K562 (cell line): Measurements from ENCODE around the gene ZBED2. TPM values are rescaled to one million over a fixed set of nuclear protein-coding genes. Genes with fewer than 3 reads are reported as not detected.

ENCODE experiments used
- ATAC-seq: fragments of 200-7000 bp; cut with Tn5 transposase; 3 replicates; pipeline ENCODE4 v1.9.1; 2020; ENCODE audit warnings: moderate library complexity
- BruUV-seq: library from RNA; stranded (reverse); fragments of 400-500 nt; replicated peaks from 2 replicates; lab custom pipeline; 2021; lab: Mats Ljungman, UMichigan
- CTCF ChIA-PET: fragments of 300-600 bp; formaldehyde crosslinking; extraction: SDS; loops from one replicate; lab custom pipeline; 2021; ENCODE audit warnings: low intra/inter-chr PET ratio; lab: Yijun Ruan, JAX
- POLR2A ChIA-PET: fragments of 300-600, 350-650 bp; sonication (Branson Sonifier 250); formaldehyde crosslinking; extraction: SDS; loops from one replicate; lab custom pipeline; 2021; ENCODE audit warnings: antibody characterized with exemption, inconsistent platforms; lab: Yijun Ruan, JAX
- DNase-seq, 4 experiments: peaks; one replicate each; pipeline versions ENCODE4 v3.0.0 to v3.0.0-alpha.2; 2011 to 2018; ENCODE audit warnings: low spot score in 3 of 4, mixed read lengths in 3 of 4; ENCODE audit errors: extremely low read depth in 1 of 4
- FAIRE-seq: peaks from 2 replicates; lab custom pipeline; 2011; peaks lifted over from hg19 to GRCh38; lab: Jason Lieb, UNC
- H2AFZ ChIP-seq: 2 replicates; pipeline ENCODE4 v1.6.0; 2011; ENCODE audit warnings: low read depth, low read length, control low read depth, inconsistent platforms
- H3K27ac ChIP-seq: fragments of 200-600 bp; 3 replicates; pipeline ENCODE4 v1.8.0; 2011; ENCODE audit warnings: low read depth, mild to moderate bottlenecking, control low read depth, inconsistent platforms, low read length, moderate library complexity, mixed read lengths; ENCODE audit errors: extremely low read depth
- H3K27me3 ChIP-seq, 2 experiments: fragments of 300-600 bp in 1 of 2; 2 replicates in 1 of 2; 3 replicates in 1 of 2; pipeline versions ENCODE4 v1.6.0 to v1.8.0; 2011; ENCODE audit warnings: inconsistent platforms in 2 of 2, low read length in 2 of 2, mild to moderate bottlenecking in 1 of 2, mixed read lengths in 1 of 2, moderate library complexity in 1 of 2; ENCODE audit not compliant: control insufficient read depth in 2 of 2, insufficient read depth in 2 of 2
- H3K36me3 ChIP-seq: fragments of 300-600 bp; 3 replicates; pipeline ENCODE4 v1.8.0; 2011; ENCODE audit warnings: mild to moderate bottlenecking, low read length, inconsistent platforms; ENCODE audit not compliant: control insufficient read depth, insufficient read depth
- H3K4me1 ChIP-seq, 2 experiments: fragments of 200-600 bp in 1 of 2; replicated peaks in 1 of 2; 2 replicates in 1 of 2; 3 replicates in 1 of 2; pipeline versions ENCODE4 v1.5.1 to v1.8.0; 2011; ENCODE audit warnings: inconsistent platforms in 2 of 2, low read length in 2 of 2, mild to moderate bottlenecking in 1 of 2, mixed read lengths in 1 of 2, moderate library complexity in 1 of 2; ENCODE audit not compliant: control insufficient read depth in 2 of 2, insufficient read depth in 2 of 2
- H3K4me2 ChIP-seq: 2 replicates; pipeline ENCODE4 v1.6.1; 2011; ENCODE audit warnings: low read length, control low read depth, inconsistent platforms, mixed read lengths; ENCODE audit not compliant: insufficient read depth
- H3K4me3 ChIP-seq: fragments of 200-600 bp; sonication (generic), shearing (Covaris generic); 2 replicates; pipeline ENCODE4 v1.5.1; 2016; ENCODE audit warnings: control low read depth, inconsistent platforms
- H3K79me2 ChIP-seq: fragments of 200-600 bp; 3 replicates; pipeline ENCODE4 v1.8.0; 2011; ENCODE audit warnings: low read length, inconsistent platforms; ENCODE audit not compliant: control insufficient read depth, insufficient read depth
- H3K9ac ChIP-seq, 2 experiments: 2 replicates each; pipeline versions ENCODE4 v1.6.0 to v1.6.1; 2011; ENCODE audit warnings: low read depth in 2 of 2, low read length in 2 of 2, control low read depth in 1 of 2, inconsistent platforms in 1 of 2, mild to moderate bottlenecking in 1 of 2, mixed read lengths in 1 of 2; ENCODE audit not compliant: insufficient read depth in 1 of 2
- H3K9me1 ChIP-seq: one replicate; pipeline ENCODE4 v1.6.0; 2011; ENCODE audit warnings: inconsistent platforms, mild to moderate bottlenecking, low read length, moderate library complexity; ENCODE audit not compliant: control insufficient read depth, insufficient read depth
- H3K9me3 ChIP-seq: replicated peaks from 2 replicates; pipeline ENCODE4 v1.5.1; 2011; ENCODE audit warnings: low read depth, low read length, inconsistent platforms; ENCODE audit not compliant: control insufficient read depth, insufficient read depth
- H4K20me1 ChIP-seq: replicated peaks from 2 replicates; pipeline ENCODE4 v1.6.1; 2011; ENCODE audit warnings: low read length, inconsistent platforms, mixed read lengths; ENCODE audit not compliant: control insufficient read depth, insufficient read depth
- E2F3 ChIP-seq: fragments of 250-450 bp; sonication (Bioruptor Pico); IDR thresholded peaks from 2 replicates; pipeline ENCODE4 v1.4.0; 2020; ENCODE audit warnings: mild to moderate bottlenecking
- EP300 ChIP-seq: IDR thresholded peaks from 2 replicates; pipeline ENCODE4 v1.6.1; 2012; ENCODE audit warnings: low read length, improper control_type of control experiment
- GTF3C2 ChIP-seq: IDR thresholded peaks from 3 replicates; pipeline ENCODE4 v1.6.1; 2011; ENCODE audit warnings: borderline replicate concordance, mild to moderate bottlenecking, moderate library complexity; ENCODE audit not compliant: insufficient read length; ENCODE audit errors: extremely low read depth
- HNRNPLL ChIP-seq: fragments of 200-400 bp; formaldehyde crosslinking; IDR thresholded peaks from 2 replicates; pipeline ENCODE4 v1.6.1; 2017; ENCODE audit warnings: low read length, low read depth, mild to moderate bottlenecking; ENCODE audit not compliant: poor library complexity, severe bottlenecking
- MYC ChIP-seq, 2 experiments: fragments of 250-450 bp in 1 of 2; sonication (Bioruptor Pico) in 1 of 2; IDR thresholded peaks; 2 replicates each; pipeline versions ENCODE4 v1.5.1 to v1.6.1; 2012 to 2021; ENCODE audit warnings: low read depth in 2 of 2, borderline replicate concordance in 1 of 2, improper control_type of control experiment in 1 of 2, low read length in 1 of 2, mild to moderate bottlenecking in 1 of 2, moderate library complexity in 1 of 2
- PHF21A ChIP-seq: fragments of 450-650 bp; IDR thresholded peaks from 2 replicates; pipeline ENCODE4 v1.6.1; 2017; ENCODE audit warnings: low read depth, borderline replicate concordance
- SREBF2 ChIP-seq: sonication (generic); formaldehyde crosslinking; IDR thresholded peaks from 2 replicates; pipeline ENCODE4 v1.4.0; 2020; ENCODE audit warnings: mild to moderate bottlenecking, missing genetic modification reagents
- THRA ChIP-seq: fragments of 450-650 bp; IDR thresholded peaks from 2 replicates; pipeline ENCODE4 v1.6.1; 2017; ENCODE audit warnings: mild to moderate bottlenecking, moderate library complexity
- ZNF586 ChIP-seq: fragments of 450-650 bp; formaldehyde crosslinking; conservative IDR thresholded peaks from 2 replicates; pipeline ENCODE4 v1.4.0; 2020; ENCODE audit warnings: mild to moderate bottlenecking, moderate library complexity
- WGBS: fragments of 100-300 bp; shearing (Covaris generic); methylation state at CpG from one replicate; pipeline ENCODE4 v1.1.6; 2016; ENCODE audit warnings: low coverage, mixed read lengths; ENCODE audit not compliant: insufficient coverage; ENCODE audit errors: missing lambda C conversion rate; 5-methylcytosine and 5-hydroxymethylcytosine counted together
- in situ Hi-C: fragments of 300-500 bp; cut with MboI; formaldehyde crosslinking; loops from 4 replicates; pipeline ENCODE4 v1.15.0; 2018; ENCODE audit warnings: inconsistent platforms, mixed read lengths
- intact Hi-C: fragments of 100-400 bp; cut with micrococcal nuclease; formaldehyde crosslinking; loops from 2 replicates; pipeline ENCODE4 v1.14.2; 2022
- polyA plus RNA-seq, 8 experiments: library from polyadenylated mRNA; depleted of rRNA in 4 of 8; stranded (reverse) in 5 of 8; unstranded in 3 of 8; fragments of >200 nt; fragmentation: Nextera tagmentation in 2 of 8; fragmentation: Illumina TruSeq in 1 of 8; extraction: Ambion mirVana in 2 of 8; extraction: Trizol in 1 of 8; gene quantifications; 2 replicates each; pipeline versions ENCODE4 v1.2.1 to v1.2.3, GENCODE V29; 2011 to 2014; ENCODE audit warnings: inconsistent platforms in 1 of 8, missing spikeins in 1 of 8
- total RNA-seq, 7 experiments: library from RNA; depleted of rRNA in 6 of 7; stranded (reverse); fragments of >200 nt in 6 of 7; fragmentation: Illumina TruSeq in 2 of 7; extraction: Trizol in 2 of 7; gene quantifications; 2 replicates each; pipeline versions ENCODE4 v1.2.1 to v1.2.3, GENCODE V29; 2011 to 2021; ENCODE audit warnings: low replicate concordance in 1 of 7
- TF ChIP-seq, protein P1 (sequence below): IDR thresholded peaks from 2 replicates; pipeline ENCODE4 v1.6.1; 2016; ENCODE audit warnings: missing genetic modification characterization, missing compliant biosample characterization
- TF ChIP-seq, protein P2 (sequence below): fragments of 250-450 bp; sonication (Bioruptor Pico); IDR thresholded peaks from 2 replicates; pipeline ENCODE4 v1.5.0; 2021; ENCODE audit warnings: mild to moderate bottlenecking, borderline replicate concordance

Gene ZBED2
- total and polyA plus RNA-seq, 9 of the 15 experiments (the other 6 are each of a cell fraction or from before 2014, with no cell fraction given) = 0.11 TPM; not detected in 8

- ATAC-seq = no peak
- CTCF ChIA-PET = no interaction called here
Observed at GRCh38 chr3:111592936-111593335, 2.2 kb downstream of the ZBED2 start.

More at GRCh38 chr3:111592936-111593335, 2.2 kb downstream of the ZBED2 start:
- intact Hi-C loops (no loop called here), in situ Hi-C loops (no loop called here)
- no peak overlapping the region for H3K27ac ChIP-seq
- DNase-seq (no peak), FAIRE-seq (no peak)
- 8% methylated on average over 5 of the region's 5 CpGs for WGBS
- POLR2A ChIA-PET = interaction anchor here (0.7 kb wide), 1 partner anchor 10 kb away, joined by 3 read pairs; no protein-coding TSS in a partner anchor
- BruUV-seq = no TSS peak
- H3K9ac ChIP-seq = no peak overlapping the region
- no peaks in the 10 kb centered on the region for H3K36me3 ChIP-seq
- no peak overlapping the region for H3K4me2 ChIP-seq
- no peak overlapping the region for H2AFZ ChIP-seq
- no peaks in the 10 kb centered on the region for H4K20me1 ChIP-seq
- H3K9me3 ChIP-seq = no peaks in the 10 kb centered on the region
- no peaks in the 10 kb centered on the region for H3K79me2 ChIP-seq
- no peaks in the 10 kb centered on the region for H3K27me3 ChIP-seq
- H3K4me1 ChIP-seq = no peaks in the 10 kb centered on the region
- TF ChIP-seq HNRNPLL (no peak), EP300 (no peak), ZNF586 (CRISPR knock-in tag) (no peak), SREBF2 (no peak), THRA (no peak), GTF3C2 (no peak), E2F3 (no peak), MYC (IDR thresholded peaks at IDR 0.05; ENCODE audit: low read depth, low read length) (no peak), MYC (CRISPR knock-in tag; IDR thresholded peaks at IDR 0.05; ENCODE audit: borderline replicate concordance, low read depth) (no peak), PHF21A (no peak)
- TF ChIP-seq, protein P1, sequence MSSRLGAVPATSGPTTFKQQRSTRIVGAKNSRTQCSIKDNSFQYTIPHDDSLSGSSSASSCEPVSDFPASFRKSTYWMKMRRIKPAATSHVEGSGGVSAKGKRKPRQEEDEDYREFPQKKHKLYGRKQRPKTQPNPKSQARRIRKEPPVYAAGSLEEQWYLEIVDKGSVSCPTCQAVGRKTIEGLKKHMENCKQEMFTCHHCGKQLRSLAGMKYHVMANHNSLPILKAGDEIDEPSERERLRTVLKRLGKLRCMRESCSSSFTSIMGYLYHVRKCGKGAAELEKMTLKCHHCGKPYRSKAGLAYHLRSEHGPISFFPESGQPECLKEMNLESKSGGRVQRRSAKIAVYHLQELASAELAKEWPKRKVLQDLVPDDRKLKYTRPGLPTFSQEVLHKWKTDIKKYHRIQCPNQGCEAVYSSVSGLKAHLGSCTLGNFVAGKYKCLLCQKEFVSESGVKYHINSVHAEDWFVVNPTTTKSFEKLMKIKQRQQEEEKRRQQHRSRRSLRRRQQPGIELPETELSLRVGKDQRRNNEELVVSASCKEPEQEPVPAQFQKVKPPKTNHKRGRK = no peak
- TF ChIP-seq, protein P2, sequence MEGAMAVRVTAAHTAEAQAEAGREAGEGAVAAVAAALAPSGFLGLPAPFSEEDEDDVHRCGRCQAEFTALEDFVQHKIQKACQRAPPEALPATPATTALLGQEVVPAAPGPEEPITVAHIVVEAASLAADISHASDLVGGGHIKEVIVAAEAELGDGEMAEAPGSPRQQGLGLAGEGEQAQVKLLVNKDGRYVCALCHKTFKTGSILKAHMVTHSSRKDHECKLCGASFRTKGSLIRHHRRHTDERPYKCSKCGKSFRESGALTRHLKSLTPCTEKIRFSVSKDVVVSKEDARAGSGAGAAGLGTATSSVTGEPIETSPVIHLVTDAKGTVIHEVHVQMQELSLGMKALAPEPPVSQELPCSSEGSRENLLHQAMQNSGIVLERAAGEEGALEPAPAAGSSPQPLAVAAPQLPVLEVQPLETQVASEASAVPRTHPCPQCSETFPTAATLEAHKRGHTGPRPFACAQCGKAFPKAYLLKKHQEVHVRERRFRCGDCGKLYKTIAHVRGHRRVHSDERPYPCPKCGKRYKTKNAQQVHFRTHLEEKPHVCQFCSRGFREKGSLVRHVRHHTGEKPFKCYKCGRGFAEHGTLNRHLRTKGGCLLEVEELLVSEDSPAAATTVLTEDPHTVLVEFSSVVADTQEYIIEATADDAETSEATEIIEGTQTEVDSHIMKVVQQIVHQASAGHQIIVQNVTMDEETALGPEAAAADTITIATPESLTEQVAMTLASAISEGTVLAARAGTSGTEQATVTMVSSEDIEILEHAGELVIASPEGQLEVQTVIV (CRISPR knock-in tag) = no peak
- H3K4me3 ChIP-seq = no peak overlapping the region
- no peaks in the 10 kb centered on the region for H3K9me1 ChIP-seq
